Stimulated activated CD4-positive, alpha-beta T cell treated with anti-CD3 and anti-CD28 coated beads, Interleukin-12 subunit alpha, Interleukin-12 subunit beta, amount 100 ng/mL, for 4 hours (primary cell): Measurements from ENCODE around the gene TKFC.

Experiments used
- DNase-seq: peaks from one replicate; pipeline ENCODE4 v3.0.0-alpha.2; 2020

TKFC gene

GRCh38 chr11:61327669-61328071 is 5.4 kb upstream of the TKFC start:
- DNase-seq = no peak

- DNase-seq = no peak
Observed at GRCh38 chr11:61328351-61328750, 4.7 kb upstream of the TKFC start.

- no peak for DNase-seq
Observed at GRCh38 chr11:61329871-61330270, 3.2 kb upstream of the TKFC start.

- DNase-seq = no peak
Observed at GRCh38 chr11:61331651-61332050, 1.4 kb upstream of the TKFC start.

GRCh38 chr11:61332281-61332796 is 689 bp upstream of the TKFC start:
- no peak for DNase-seq

- no peak for DNase-seq
Observed at GRCh38 chr11:61333550-61334433, 764 bp downstream of the TKFC start.

GRCh38 chr11:61334434-61335354 is 1.7 kb downstream of the TKFC start:
- no peak for DNase-seq

GRCh38 chr11:61335355-61335710 is 2.3 kb downstream of the TKFC start:
- no peak for DNase-seq

- peak; percentile 77 for DNase-seq
Observed at GRCh38 chr11:61336171-61336935, 3.3 kb downstream of the TKFC start.

- DNase-seq = no peak
Observed at GRCh38 chr11:61337706-61338470, 4.9 kb downstream of the TKFC start.

- DNase-seq = no peak
Observed at GRCh38 chr11:61338783-61339489, 5.9 kb downstream of the TKFC start.

GRCh38 chr11:61339490-61339878 is 6.5 kb downstream of the TKFC start:
- no peak for DNase-seq

- DNase-seq = no peak
Observed at GRCh38 chr11:61340979-61341378, 8.0 kb downstream of the TKFC start.

GRCh38 chr11:61341706-61342105 is 8.7 kb downstream of the TKFC start:
- DNase-seq = no peak

GRCh38 chr11:61342207-61342803 is 9.3 kb downstream of the TKFC start:
- DNase-seq = no peak

GRCh38 chr11:61343792-61344745 is 11.0 kb downstream of the TKFC start:
- DNase-seq = no peak

- no peak for DNase-seq
Observed at GRCh38 chr11:61345170-61345610, 12.2 kb downstream of the TKFC start.

- DNase-seq = no peak
Observed at GRCh38 chr11:61345954-61346843, 13.2 kb downstream of the TKFC start.
